A549 (cell line): ENCODE results near the gene TWIST2. TPM values are rescaled to one million over a fixed set of nuclear protein-coding genes. Genes with fewer than 3 reads are reported as not detected.

ENCODE experiments used
- ATAC-seq, 2 experiments: fragments of 200-7000 bp in 1 of 2; fragments of >200 bp in 1 of 2; cut with Nextera tagmentation in 1 of 2; cut with Tn5 transposase in 1 of 2; 3 replicates each; pipeline versions ENCODE4 v1.8.0 to v1.9.1; 2018 to 2020; ENCODE audit warnings: mild to moderate bottlenecking in 1 of 2, moderate library complexity in 1 of 2
- CTCF ChIA-PET: fragments of 300-600 bp; sonication (Branson Sonifier 250); formaldehyde crosslinking; extraction: SDS; loops from one replicate; lab custom pipeline; 2021; ENCODE audit warnings: antibody characterized with exemption, inconsistent platforms; lab: Yijun Ruan, JAX
- POLR2A ChIA-PET: fragments of 350-600 bp; formaldehyde crosslinking; extraction: SDS; loops from one replicate; lab custom pipeline; 2021; ENCODE audit warnings: antibody characterized with exemption, inconsistent platforms; lab: Yijun Ruan, JAX
- DNase-seq, 2 experiments: peaks; one replicate each; pipeline versions ENCODE4 v3.0.0 to v3.0.0-alpha.2; 2011 to 2016; ENCODE audit warnings: low read depth in 1 of 2, low spot score in 1 of 2
- FAIRE-seq: peaks from 2 replicates; lab custom pipeline; 2011; peaks lifted over from hg19 to GRCh38; lab: Jason Lieb, UNC
- H3K27ac ChIP-seq, 2 experiments: fragments of >200 bp; sonication (Bioruptor Twin); formaldehyde crosslinking; 3 replicates each; pipeline ENCODE4 v1.5.1; 2016 to 2017
- H3K4me1 ChIP-seq: fragments of >200 bp; sonication (Bioruptor Twin); formaldehyde crosslinking; 3 replicates; pipeline ENCODE4 v1.6.1; 2016
- H3K4me2 ChIP-seq: fragments of >200 bp; sonication (Bioruptor Twin); formaldehyde crosslinking; 3 replicates; pipeline ENCODE4 v1.6.1; 2016
- H3K4me3 ChIP-seq: fragments of >200 bp; sonication (Bioruptor Twin); formaldehyde crosslinking; 3 replicates; pipeline ENCODE4 v1.5.1; 2016
- H3K9me3 ChIP-seq: fragments of >200 bp; sonication (Bioruptor Twin); formaldehyde crosslinking; 3 replicates; pipeline ENCODE4 v1.6.1; 2016
- ATOH8 ChIP-seq: fragments of 250-450 bp; sonication (Bioruptor Pico); IDR thresholded peaks from 2 replicates; pipeline ENCODE4 v1.5.0; 2020; ENCODE audit warnings: low read depth, mild to moderate bottlenecking, moderate library complexity
- CBX2 ChIP-seq: fragments of 200-600 bp; sonication (generic); IDR thresholded peaks from 2 replicates; pipeline ENCODE4 v1.6.1; 2016; ENCODE audit warnings: low read depth, mild to moderate bottlenecking, borderline replicate concordance
- CHD2 ChIP-seq: fragments of 150-350 bp; IDR thresholded peaks from 2 replicates; pipeline ENCODE4 v1.6.1; 2014; ENCODE audit warnings: low read length; ENCODE audit not compliant: partially characterized antibody
- CTCF ChIP-seq: fragments of >200 bp; sonication (Bioruptor Twin); formaldehyde crosslinking; IDR thresholded peaks from 3 replicates; pipeline ENCODE4 v1.5.1; 2016
- E2F6 ChIP-seq: IDR thresholded peaks from 2 replicates; pipeline ENCODE4 v1.6.1; 2012; ENCODE audit warnings: low read depth, borderline replicate concordance
- EP300 ChIP-seq, 2 experiments: fragments of >200 bp; sonication (Bioruptor Twin); formaldehyde crosslinking; IDR thresholded peaks; 2 replicates in 1 of 2; 3 replicates in 1 of 2; pipeline ENCODE4 v1.6.1; 2016 to 2017
- ESRRA ChIP-seq: fragments of 150-350 bp; IDR thresholded peaks from 2 replicates; pipeline ENCODE4 v1.6.1; 2014; ENCODE audit warnings: mild to moderate bottlenecking, low read length, borderline replicate concordance
- HMGXB4 ChIP-seq: fragments of 250-450 bp; sonication (Bioruptor Pico); IDR thresholded peaks from 2 replicates; pipeline ENCODE4 v1.5.0; 2021; ENCODE audit warnings: mild to moderate bottlenecking, moderate library complexity, borderline replicate concordance
- HOXA7 ChIP-seq: fragments of 250-450 bp; sonication (Bioruptor Pico); IDR thresholded peaks from 2 replicates; pipeline ENCODE4 v1.5.0; 2020; ENCODE audit warnings: mild to moderate bottlenecking, moderate library complexity
- HOXB13 ChIP-seq: fragments of 250-450 bp; sonication (Bioruptor Pico); IDR thresholded peaks from 2 replicates; pipeline ENCODE4 v1.5.0; 2020; ENCODE audit warnings: low read depth, mild to moderate bottlenecking, moderate library complexity
- RAD21 ChIP-seq, 2 experiments: fragments of >200 bp in 1 of 2; sonication (Bioruptor Twin) in 1 of 2; formaldehyde crosslinking in 1 of 2; IDR thresholded peaks in 1 of 2; conservative IDR thresholded peaks in 1 of 2; 2 replicates in 1 of 2; 3 replicates in 1 of 2; pipeline ENCODE4 v1.6.1; 2012 to 2018; ENCODE audit warnings: inconsistent platforms in 1 of 2
- RCOR1 ChIP-seq: fragments of 150-350 bp; IDR thresholded peaks from 2 replicates; pipeline ENCODE4 v1.6.1; 2014; ENCODE audit warnings: antibody characterized with exemption, low read length, low read depth
- REST ChIP-seq: fragments of 200-600 bp; sonication (generic); IDR thresholded peaks from 2 replicates; pipeline ENCODE4 v1.6.1; 2016; ENCODE audit warnings: antibody characterized with exemption, mild to moderate bottlenecking, moderate library complexity
- WGBS: methylation state at CpG from one replicate; pipeline ENCODE4 v1.1.6; 2017; ENCODE audit errors: missing lambda C conversion rate; 5-methylcytosine and 5-hydroxymethylcytosine counted together
- polyA plus RNA-seq, 4 experiments: library from polyadenylated mRNA; depleted of rRNA in 3 of 4; stranded (reverse); fragments of >200 nt; fragmentation: RNase III in 1 of 4; extraction: RNeasy Plus Mini Kit Qiagen cat#74134 plus additional on column Dnase treatment in 1 of 4; gene quantifications; 2 replicates in 3 of 4; 3 replicates in 1 of 4; pipeline ENCODE4 v1.2.3, GENCODE V29; 2011 to 2017

The TWIST2 gene
- polyA plus RNA-seq, 2 of the 4 experiments (the other 2 are of a cell fraction), result 7.1 to 8.2 TPM

- CTCF ChIA-PET, result interaction anchor here (1.2 kb wide), 1 partner anchor 14 kb away, joined by 3 read pairs; no protein-coding TSS in a partner anchor
- no peak for FAIRE-seq
- WGBS, result 72% methylated on average over 14 of the region's 14 CpGs
- no peak overlapping the region for H3K4me2 ChIP-seq
- ATAC-seq, result no peak
- H3K9me3 ChIP-seq, result no peaks in the 10 kb centered on the region
- H3K4me1 ChIP-seq, result no peaks in the 10 kb centered on the region
- no peak for DNase-seq
- no peak overlapping the region for H3K4me3 ChIP-seq
- no peak for TF ChIP-seq CHD2
- no peak for TF ChIP-seq ESRRA
- no peak for TF ChIP-seq HOXB13 (CRISPR knock-in tag)
- TF ChIP-seq RAD21 (conservative IDR thresholded peaks at IDR 0.05 in 1 of 2, IDR thresholded peaks at IDR 0.05 in 1 of 2), result no peak
- POLR2A ChIA-PET, result no interaction called here
- H3K27ac ChIP-seq, result no peak overlapping the region
Observed at GRCh38 chr2:238924032-238924431, 76.1 kb downstream of the TWIST2 start.

- no peaks in the 10 kb centered on the region for H3K4me1 ChIP-seq
- no peak overlapping the region for H3K4me2 ChIP-seq
- DNase-seq, result no peak
- CTCF ChIA-PET, result interaction anchor here (1.4 kb wide), 1 partner anchor 22 kb away, joined by 3 read pairs; no protein-coding TSS in a partner anchor
- H3K9me3 ChIP-seq, result no peaks in the 10 kb centered on the region
- ATAC-seq, result no peak
- no peak for FAIRE-seq
- POLR2A ChIA-PET, result no interaction called here
- H3K4me3 ChIP-seq, result no peak overlapping the region
- WGBS, result 71% methylated on average over 6 of the region's 13 CpGs
- H3K27ac ChIP-seq, result no peak overlapping the region
- TF ChIP-seq EP300 (IDR thresholded peaks at IDR 0.05), result no peak
- TF ChIP-seq ATOH8 (CRISPR knock-in tag), result no peak
- no peak for TF ChIP-seq RCOR1
- no peak for TF ChIP-seq REST
- TF ChIP-seq CBX2, result no peak
- no peak for TF ChIP-seq HOXA7 (CRISPR knock-in tag)
- no peak for TF ChIP-seq CHD2
- no peak for TF ChIP-seq HMGXB4 (CRISPR knock-in tag)
- no peak for TF ChIP-seq E2F6
- no peak for TF ChIP-seq CTCF
Observed at GRCh38 chr2:238924796-238925195, 76.9 kb downstream of the TWIST2 start.
